Measurements from ENCODE around the gene COL12A1.

Gene COL12A1

GRCh38 chr6:75205776-75206575 is at the start of gene COL12A1:
Gene COL12A1 (minus strand): TSS chr6:75206053. CDS start chr6:75202792, 3,261 bp downstream.
- Histone ChIP-seq H3K9me3 (ENCODE audit: control insufficient read depth in 2 of 2, low read length in 2 of 2) (no peaks in the 10 kb centered on the region), H3K4me1 (ENCODE audit: control insufficient read depth, insufficient read depth, low read length) (peaks cover 53% of the 10 kb centered on the region), H3K9ac (ENCODE audit: low read length in 2 of 2) (peak within 1 kb of the TSS; percentile 95 to 96), H3K36me3 (ENCODE audit: control insufficient read depth in 2 of 2, insufficient read depth in 2 of 2, low read length in 2 of 2) (no peaks in the 10 kb centered on the region), H3K27me3 (ENCODE audit: control insufficient read depth in 1 of 2, insufficient read depth in 2 of 2, low read length in 2 of 2) (no peaks in the 10 kb centered on the region), H3K27ac (ENCODE audit: low read length) (peak within 1 kb of the TSS; percentile 94), H3K4me3 (ENCODE audit: low read length in 2 of 2) (peak within 1 kb of the TSS; percentile 93 to 94)

GRCh38 chr6:75250552-75250951 is 44.7 kb upstream of the COL12A1 start:
- Histone ChIP-seq H3K9me3 (ENCODE audit: control insufficient read depth in 2 of 2, low read length in 2 of 2) (no peaks in the 10 kb centered on the region), H3K4me1 (ENCODE audit: control insufficient read depth, insufficient read depth, low read length) (no peaks in the 10 kb centered on the region), H3K27ac (ENCODE audit: low read length) (no peak overlapping the region), H3K9ac (ENCODE audit: low read length in 2 of 2) (no peak overlapping the region), H3K4me3 (ENCODE audit: low read length in 2 of 2) (no peak overlapping the region), H3K36me3 (ENCODE audit: control insufficient read depth in 2 of 2, insufficient read depth in 2 of 2, low read length in 2 of 2) (peaks cover 0 to 7% of the 10 kb centered on the region in 2 donors), H3K27me3 (ENCODE audit: control insufficient read depth in 1 of 2, insufficient read depth in 2 of 2, low read length in 2 of 2) (no peaks in the 10 kb centered on the region)

- H3K27ac ChIP-seq (ENCODE audit: low read length), result no peak overlapping the region
- no peaks in the 10 kb centered on the region for H3K27me3 ChIP-seq (ENCODE audit: control insufficient read depth in 1 of 2, insufficient read depth in 2 of 2, low read length in 2 of 2)
- no peaks in the 10 kb centered on the region for H3K4me1 ChIP-seq (ENCODE audit: control insufficient read depth, insufficient read depth, low read length)
- peaks cover 0 to 7% of the 10 kb centered on the region in 2 donors for H3K36me3 ChIP-seq (ENCODE audit: control insufficient read depth in 2 of 2, insufficient read depth in 2 of 2, low read length in 2 of 2)
- no peak overlapping the region for H3K9ac ChIP-seq (ENCODE audit: low read length in 2 of 2)
- H3K4me3 ChIP-seq (ENCODE audit: low read length in 2 of 2), result no peak overlapping the region
- H3K9me3 ChIP-seq (ENCODE audit: control insufficient read depth in 2 of 2, low read length in 2 of 2), result no peaks in the 10 kb centered on the region
These were observed 44.0 kb upstream of the COL12A1 start for GRCh38 chr6:75249837-75250236.

GRCh38 chr6:75246386-75246785 is 40.5 kb upstream of the COL12A1 start:
- Histone ChIP-seq H3K36me3 (ENCODE audit: control insufficient read depth in 2 of 2, insufficient read depth in 2 of 2, low read length in 2 of 2) (no peaks in the 10 kb centered on the region), H3K4me1 (ENCODE audit: control insufficient read depth, insufficient read depth, low read length) (peaks cover 6% of the 10 kb centered on the region), H3K27me3 (ENCODE audit: control insufficient read depth in 1 of 2, insufficient read depth in 2 of 2, low read length in 2 of 2) (no peaks in the 10 kb centered on the region), H3K9ac (ENCODE audit: low read length in 2 of 2) (no peak overlapping the region), H3K27ac (ENCODE audit: low read length) (no peak overlapping the region), H3K9me3 (ENCODE audit: control insufficient read depth in 2 of 2, low read length in 2 of 2) (no peaks in the 10 kb centered on the region), H3K4me3 (ENCODE audit: low read length in 2 of 2) (no peak overlapping the region)

- H3K27ac ChIP-seq (ENCODE audit: low read length), result peak overlapping the region; percentile 91
- no peaks in the 10 kb centered on the region for H3K9me3 ChIP-seq (ENCODE audit: control insufficient read depth in 2 of 2, low read length in 2 of 2)
- peaks cover 6% of the 10 kb centered on the region for H3K4me1 ChIP-seq (ENCODE audit: control insufficient read depth, insufficient read depth, low read length)
- peak overlapping the region; percentile 84 to 91 for H3K9ac ChIP-seq (ENCODE audit: low read length in 2 of 2)
- H3K36me3 ChIP-seq (ENCODE audit: control insufficient read depth in 2 of 2, insufficient read depth in 2 of 2, low read length in 2 of 2), result peaks cover 4 to 5% of the 10 kb centered on the region in 2 donors
- H3K4me3 ChIP-seq (ENCODE audit: low read length in 2 of 2), result peak overlapping the region; percentile 95 to 99
- H3K27me3 ChIP-seq (ENCODE audit: control insufficient read depth in 1 of 2, insufficient read depth in 2 of 2, low read length in 2 of 2), result no peaks in the 10 kb centered on the region
These were observed 38.3 kb upstream of the COL12A1 start for GRCh38 chr6:75244063-75244584.

GRCh38 chr6:75243333-75244062 is 37.6 kb upstream of the COL12A1 start, which contains the start of gene COX7A2:
Gene COX7A2 (minus strand): TSS chr6:75243801. CDS start chr6:75243734, 67 bp downstream.
- peaks cover 6% of the 10 kb centered on the region for H3K4me1 ChIP-seq (ENCODE audit: control insufficient read depth, insufficient read depth, low read length)
- peak within 1 kb of the TSS; percentile 91 for H3K27ac ChIP-seq (ENCODE audit: low read length)
- no peaks in the 10 kb centered on the region for H3K9me3 ChIP-seq (ENCODE audit: control insufficient read depth in 2 of 2, low read length in 2 of 2)
- peak within 1 kb of the TSS; percentile 95 to 99 for H3K4me3 ChIP-seq (ENCODE audit: low read length in 2 of 2)
- no peaks in the 10 kb centered on the region for H3K27me3 ChIP-seq (ENCODE audit: control insufficient read depth in 1 of 2, insufficient read depth in 2 of 2, low read length in 2 of 2)
- H3K36me3 ChIP-seq (ENCODE audit: control insufficient read depth in 2 of 2, insufficient read depth in 2 of 2, low read length in 2 of 2), result peaks cover 8 to 10% of the 10 kb centered on the region in 2 donors
- H3K9ac ChIP-seq (ENCODE audit: low read length in 2 of 2), result peak within 1 kb of the TSS; percentile 91 to 99

- peaks cover 12 to 19% of the 10 kb centered on the region in 2 donors for H3K36me3 ChIP-seq (ENCODE audit: control insufficient read depth in 2 of 2, insufficient read depth in 2 of 2, low read length in 2 of 2)
- no peaks in the 10 kb centered on the region for H3K4me1 ChIP-seq (ENCODE audit: control insufficient read depth, insufficient read depth, low read length)
- no peak overlapping the region for H3K27ac ChIP-seq (ENCODE audit: low read length)
- no peaks in the 10 kb centered on the region for H3K9me3 ChIP-seq (ENCODE audit: control insufficient read depth in 2 of 2, low read length in 2 of 2)
- H3K27me3 ChIP-seq (ENCODE audit: control insufficient read depth in 1 of 2, insufficient read depth in 2 of 2, low read length in 2 of 2), result no peaks in the 10 kb centered on the region
- no peak overlapping the region for H3K9ac ChIP-seq (ENCODE audit: low read length in 2 of 2)
- H3K4me3 ChIP-seq (ENCODE audit: low read length in 2 of 2), result no peak overlapping the region
These were observed 30.8 kb upstream of the COL12A1 start for GRCh38 chr6:75236630-75237029.

GRCh38 chr6:75235271-75235670 is 29.4 kb upstream of the COL12A1 start:
- H3K9me3 ChIP-seq (ENCODE audit: control insufficient read depth in 2 of 2, low read length in 2 of 2), result no peaks in the 10 kb centered on the region
- H3K4me1 ChIP-seq (ENCODE audit: control insufficient read depth, insufficient read depth, low read length), result no peaks in the 10 kb centered on the region
- H3K4me3 ChIP-seq (ENCODE audit: low read length in 2 of 2), result no peak overlapping the region
- H3K27me3 ChIP-seq (ENCODE audit: control insufficient read depth in 1 of 2, insufficient read depth in 2 of 2, low read length in 2 of 2), result no peaks in the 10 kb centered on the region
- no peak overlapping the region for H3K9ac ChIP-seq (ENCODE audit: low read length in 2 of 2)
- H3K27ac ChIP-seq (ENCODE audit: low read length), result no peak overlapping the region
- peaks cover 12 to 19% of the 10 kb centered on the region in 2 donors for H3K36me3 ChIP-seq (ENCODE audit: control insufficient read depth in 2 of 2, insufficient read depth in 2 of 2, low read length in 2 of 2)

- H3K27ac ChIP-seq (ENCODE audit: low read length), result no peak overlapping the region
- no peaks in the 10 kb centered on the region for H3K4me1 ChIP-seq (ENCODE audit: control insufficient read depth, insufficient read depth, low read length)
- no peak overlapping the region for H3K9ac ChIP-seq (ENCODE audit: low read length in 2 of 2)
- H3K4me3 ChIP-seq (ENCODE audit: low read length in 2 of 2), result no peak overlapping the region
- peaks cover 9 to 16% of the 10 kb centered on the region in 2 donors for H3K36me3 ChIP-seq (ENCODE audit: control insufficient read depth in 2 of 2, insufficient read depth in 2 of 2, low read length in 2 of 2)
- no peaks in the 10 kb centered on the region for H3K27me3 ChIP-seq (ENCODE audit: control insufficient read depth in 1 of 2, insufficient read depth in 2 of 2, low read length in 2 of 2)
- no peaks in the 10 kb centered on the region for H3K9me3 ChIP-seq (ENCODE audit: control insufficient read depth in 2 of 2, low read length in 2 of 2)
These were observed 28.4 kb upstream of the COL12A1 start for GRCh38 chr6:75234126-75234865.

- Histone ChIP-seq H3K27ac (ENCODE audit: low read length) (no peak overlapping the region), H3K4me3 (ENCODE audit: low read length in 2 of 2) (no peak overlapping the region), H3K9me3 (ENCODE audit: control insufficient read depth in 2 of 2, low read length in 2 of 2) (no peaks in the 10 kb centered on the region), H3K9ac (ENCODE audit: low read length in 2 of 2) (no peak overlapping the region), H3K27me3 (ENCODE audit: control insufficient read depth in 1 of 2, insufficient read depth in 2 of 2, low read length in 2 of 2) (no peaks in the 10 kb centered on the region), H3K36me3 (ENCODE audit: control insufficient read depth in 2 of 2, insufficient read depth in 2 of 2, low read length in 2 of 2) (peaks cover 2 to 11% of the 10 kb centered on the region in 2 donors), H3K4me1 (ENCODE audit: control insufficient read depth, insufficient read depth, low read length) (no peaks in the 10 kb centered on the region)
These were observed 27.3 kb upstream of the COL12A1 start for GRCh38 chr6:75233092-75233615.
